HG03520 (cell line): Measurements from ENCODE around the gene ZNF883.
"Not testable (repeated sequence)": the region's sequence is repeated elsewhere in the genome, so short reads cannot be mapped to it uniquely, and the experiment has no call there.

Experiments used
- ATAC-seq: cut with Tn5 transposase; IDR thresholded peaks from one replicate; pipeline ENCODE4 v1.9.1; 2021; ENCODE audit warnings: mild to moderate bottlenecking, moderate library complexity; ENCODE audit not compliant: unreplicated experiment

ZNF883 gene

GRCh38 chr9:113011911-113012381 lies at the start of gene ZNF883:
Gene ZNF883 (minus strand): TSS chr9:113012192.
- ATAC-seq: no peak

- ATAC-seq: not testable (repeated sequence)
Observed at GRCh38 chr9:113061072-113061850, 49.3 kb upstream of the ZNF883 start.

- ATAC-seq: not testable (repeated sequence)
Observed at GRCh38 chr9:113059581-113060284, 47.7 kb upstream of the ZNF883 start.

GRCh38 chr9:113057193-113057592 lies 45.2 kb upstream of the ZNF883 start:
- no peak for ATAC-seq

GRCh38 chr9:113056191-113057106 lies 44.5 kb upstream of the ZNF883 start, which contains the start of gene ZFP37:
Gene ZFP37 (minus strand): TSS chr9:113056724. CDS start chr9:113056688, 36 bp downstream.
- ATAC-seq: peak; percentile 93

- ATAC-seq: no peak
Observed at GRCh38 chr9:113042884-113043657, 31.1 kb upstream of the ZNF883 start.

GRCh38 chr9:113026200-113026599 lies 14.2 kb upstream of the ZNF883 start:
- ATAC-seq: no peak

- no peak for ATAC-seq
Observed at GRCh38 chr9:113018247-113018646, 6.3 kb upstream of the ZNF883 start.

GRCh38 chr9:113012492-113012891 lies 500 bp upstream of the ZNF883 start:
- ATAC-seq: no peak

GRCh38 chr9:113005777-113006176 lies 6.2 kb downstream of the ZNF883 start:
- ATAC-seq: no peak

GRCh38 chr9:112997236-112997941 lies 14.6 kb downstream of the ZNF883 start:
- ATAC-seq: no peak

- no peak for ATAC-seq
Observed at GRCh38 chr9:112971415-112971814, 40.6 kb downstream of the ZNF883 start.

GRCh38 chr9:112970939-112971338 lies 41.1 kb downstream of the ZNF883 start:
- no peak for ATAC-seq

GRCh38 chr9:112969730-112970129 lies 42.3 kb downstream of the ZNF883 start:
- no peak for ATAC-seq

GRCh38 chr9:112955550-112955949 lies 56.4 kb downstream of the ZNF883 start:
- no peak for ATAC-seq

- ATAC-seq: no peak
Observed at GRCh38 chr9:112945620-112946208, 66.3 kb downstream of the ZNF883 start.

- no peak for ATAC-seq
Observed at GRCh38 chr9:112939418-112939817, 72.6 kb downstream of the ZNF883 start.

GRCh38 chr9:112933696-112934095 lies 78.3 kb downstream of the ZNF883 start:
- no peak for ATAC-seq

GRCh38 chr9:112925058-112925641 lies 86.8 kb downstream of the ZNF883 start:
- no peak for ATAC-seq
